ENCODE data around the gene TARS2.

DNA sequence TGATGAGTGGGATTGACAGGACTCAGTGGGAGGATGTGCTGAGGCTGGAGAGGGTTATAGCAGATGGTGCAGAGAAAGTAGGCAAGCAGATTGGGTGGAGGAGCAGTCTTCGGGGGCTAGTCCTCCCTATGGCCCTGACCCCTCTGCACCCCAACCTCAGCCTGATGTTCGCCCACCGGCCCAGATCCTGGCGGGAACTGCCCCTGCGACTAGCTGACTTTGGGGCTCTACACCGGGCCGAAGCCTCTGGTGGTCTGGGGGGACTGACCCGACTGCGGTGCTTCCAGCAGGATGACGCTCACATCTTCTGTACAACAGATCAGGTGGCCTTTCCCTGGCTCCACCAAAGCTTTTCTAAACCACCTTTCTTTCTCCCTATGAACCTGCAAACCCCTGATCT, 11.1 kb downstream of the TARS2 start:
- TF ChIP-seq, protein P1, sequence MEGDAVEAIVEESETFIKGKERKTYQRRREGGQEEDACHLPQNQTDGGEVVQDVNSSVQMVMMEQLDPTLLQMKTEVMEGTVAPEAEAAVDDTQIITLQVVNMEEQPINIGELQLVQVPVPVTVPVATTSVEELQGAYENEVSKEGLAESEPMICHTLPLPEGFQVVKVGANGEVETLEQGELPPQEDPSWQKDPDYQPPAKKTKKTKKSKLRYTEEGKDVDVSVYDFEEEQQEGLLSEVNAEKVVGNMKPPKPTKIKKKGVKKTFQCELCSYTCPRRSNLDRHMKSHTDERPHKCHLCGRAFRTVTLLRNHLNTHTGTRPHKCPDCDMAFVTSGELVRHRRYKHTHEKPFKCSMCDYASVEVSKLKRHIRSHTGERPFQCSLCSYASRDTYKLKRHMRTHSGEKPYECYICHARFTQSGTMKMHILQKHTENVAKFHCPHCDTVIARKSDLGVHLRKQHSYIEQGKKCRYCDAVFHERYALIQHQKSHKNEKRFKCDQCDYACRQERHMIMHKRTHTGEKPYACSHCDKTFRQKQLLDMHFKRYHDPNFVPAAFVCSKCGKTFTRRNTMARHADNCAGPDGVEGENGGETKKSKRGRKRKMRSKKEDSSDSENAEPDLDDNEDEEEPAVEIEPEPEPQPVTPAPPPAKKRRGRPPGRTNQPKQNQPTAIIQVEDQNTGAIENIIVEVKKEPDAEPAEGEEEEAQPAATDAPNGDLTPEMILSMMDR (conservative IDR thresholded peaks at IDR 0.05): no peak
- TF ChIP-seq EZH2 (IDR thresholded peaks at IDR 0.05; ENCODE audit: low read depth): no peak
